IgD-negative memory B cell (primary cell): ENCODE data around the gene NLGN1. TPM values are rescaled to one million over a fixed set of nuclear protein-coding genes. Genes with fewer than 3 reads are reported as not detected.

ENCODE experiments used
- H3K27ac Mint-ChIP-seq, 3 donors: one replicate each; pipeline ENCODE4 v1.8.0; 2020 to 2022; ENCODE audit warnings: mild to moderate bottlenecking in 3 of 3, mixed read lengths in 3 of 3, moderate library complexity in 1 of 3
- H3K27me3 Mint-ChIP-seq: one replicate; pipeline ENCODE4 v1.8.0; 2021; ENCODE audit warnings: mixed read lengths
- H3K36me3 Mint-ChIP-seq: one replicate; pipeline ENCODE4 v1.8.0; 2020; ENCODE audit warnings: mild to moderate bottlenecking, mixed read lengths
- H3K4me1 Mint-ChIP-seq, 3 donors: one replicate each; pipeline ENCODE4 v1.8.0; 2020 to 2022; ENCODE audit warnings: mixed read lengths in 3 of 3, mild to moderate bottlenecking in 1 of 3
- H3K4me3 Mint-ChIP-seq, 4 donors: one replicate each; pipeline ENCODE4 v1.8.0; 2020 to 2022; ENCODE audit warnings: mild to moderate bottlenecking in 4 of 4, mixed read lengths in 4 of 4, moderate library complexity in 3 of 4
- H3K9me3 Mint-ChIP-seq, 3 donors: one replicate each; pipeline ENCODE4 v1.8.0; 2020 to 2021; ENCODE audit warnings: mixed read lengths in 3 of 3, mild to moderate bottlenecking in 1 of 3
- polyA plus RNA-seq: library from polyadenylated mRNA; unstranded; fragments of 300-500 nt; fragmentation: Illumina TruSeq; gene quantifications from one replicate; pipeline ENCODE4 v1.2.3, GENCODE V29; 2021

The NLGN1 gene
- polyA plus RNA-seq, 1 donor from 2014 or later: not detected

- Mint-ChIP-seq H3K9me3 (peaks cover 0 to 6% (median 2%) of the 10 kb centered on the region in 3 donors), H3K27me3 (no peaks in the 10 kb centered on the region), H3K36me3 (no peaks in the 10 kb centered on the region), H3K4me1 (no peaks in the 10 kb centered on the region), H3K27ac (no peak overlapping the region), H3K4me3 (no peak overlapping the region)
These were observed 398.9 kb downstream of the NLGN1 start for GRCh38 chr3:173796405-173796804.

GRCh38 chr3:173796890-173797289 lies 399.3 kb downstream of the NLGN1 start:
- Mint-ChIP-seq H3K9me3 (peaks cover 0 to 6% (median 2%) of the 10 kb centered on the region in 3 donors), H3K4me3 (no peak overlapping the region), H3K27ac (no peak overlapping the region), H3K27me3 (no peaks in the 10 kb centered on the region), H3K36me3 (no peaks in the 10 kb centered on the region), H3K4me1 (no peaks in the 10 kb centered on the region)

- Mint-ChIP-seq H3K36me3 (no peaks in the 10 kb centered on the region), H3K4me1 (no peaks in the 10 kb centered on the region), H3K27ac (no peak overlapping the region), H3K9me3 (peaks cover 0 to 2% (median 0%) of the 10 kb centered on the region in 3 donors), H3K4me3 (no peak overlapping the region), H3K27me3 (no peaks in the 10 kb centered on the region)
These were observed 401.7 kb downstream of the NLGN1 start for GRCh38 chr3:173799060-173799816.

- Mint-ChIP-seq H3K27me3 (no peaks in the 10 kb centered on the region), H3K36me3 (no peaks in the 10 kb centered on the region), H3K27ac (no peak overlapping the region), H3K9me3 (no peaks in the 10 kb centered on the region), H3K4me3 (no peak overlapping the region), H3K4me1 (no peaks in the 10 kb centered on the region)
These were observed 402.6 kb downstream of the NLGN1 start for GRCh38 chr3:173800154-173800553.

GRCh38 chr3:173814809-173815208 lies 417.3 kb downstream of the NLGN1 start:
- Mint-ChIP-seq H3K9me3 (peaks cover 0 to 6% (median 6%) of the 10 kb centered on the region in 3 donors), H3K4me3 (no peak overlapping the region), H3K36me3 (no peaks in the 10 kb centered on the region), H3K27me3 (no peaks in the 10 kb centered on the region), H3K4me1 (no peaks in the 10 kb centered on the region), H3K27ac (no peak overlapping the region)

GRCh38 chr3:173819368-173819767 lies 421.8 kb downstream of the NLGN1 start:
- no peak overlapping the region for H3K4me3 Mint-ChIP-seq
- peaks cover 0 to 6% (median 6%) of the 10 kb centered on the region in 3 donors for H3K9me3 Mint-ChIP-seq
- no peaks in the 10 kb centered on the region for H3K27me3 Mint-ChIP-seq
- H3K27ac Mint-ChIP-seq: no peak overlapping the region
- no peaks in the 10 kb centered on the region for H3K4me1 Mint-ChIP-seq
- H3K36me3 Mint-ChIP-seq: no peaks in the 10 kb centered on the region

- Mint-ChIP-seq H3K36me3 (no peaks in the 10 kb centered on the region), H3K4me3 (no peak overlapping the region), H3K4me1 (no peaks in the 10 kb centered on the region), H3K9me3 (peaks cover 0 to 3% (median 2%) of the 10 kb centered on the region in 3 donors), H3K27ac (no peak overlapping the region), H3K27me3 (no peaks in the 10 kb centered on the region)
These were observed 426.4 kb downstream of the NLGN1 start for GRCh38 chr3:173823911-173824460.

GRCh38 chr3:173825730-173826129 lies 428.2 kb downstream of the NLGN1 start:
- Mint-ChIP-seq H3K4me1 (no peaks in the 10 kb centered on the region), H3K4me3 (no peak overlapping the region), H3K36me3 (no peaks in the 10 kb centered on the region), H3K27ac (no peak overlapping the region), H3K9me3 (peaks cover 0 to 3% (median 2%) of the 10 kb centered on the region in 3 donors), H3K27me3 (no peaks in the 10 kb centered on the region)

- no peak overlapping the region for H3K4me3 Mint-ChIP-seq
- no peaks in the 10 kb centered on the region for H3K36me3 Mint-ChIP-seq
- no peaks in the 10 kb centered on the region for H3K4me1 Mint-ChIP-seq
- no peaks in the 10 kb centered on the region for H3K27me3 Mint-ChIP-seq
- H3K9me3 Mint-ChIP-seq: peaks cover 0 to 3% (median 2%) of the 10 kb centered on the region in 3 donors
- no peak overlapping the region for H3K27ac Mint-ChIP-seq
These were observed 428.9 kb downstream of the NLGN1 start for GRCh38 chr3:173826416-173826815.

GRCh38 chr3:173826901-173827609 lies 429.5 kb downstream of the NLGN1 start:
- Mint-ChIP-seq H3K4me3 (no peak overlapping the region), H3K27ac (no peak overlapping the region), H3K9me3 (peaks cover 0 to 3% (median 2%) of the 10 kb centered on the region in 3 donors), H3K36me3 (no peaks in the 10 kb centered on the region), H3K27me3 (no peaks in the 10 kb centered on the region), H3K4me1 (no peaks in the 10 kb centered on the region)

GRCh38 chr3:173838644-173839043 lies 441.1 kb downstream of the NLGN1 start:
- Mint-ChIP-seq H3K4me3 (no peak overlapping the region), H3K27ac (no peak overlapping the region), H3K27me3 (no peaks in the 10 kb centered on the region), H3K9me3 (peaks cover 2 to 12% (median 3%) of the 10 kb centered on the region in 3 donors), H3K4me1 (no peaks in the 10 kb centered on the region), H3K36me3 (no peaks in the 10 kb centered on the region)

GRCh38 chr3:173839859-173840258 lies 442.3 kb downstream of the NLGN1 start:
- H3K4me1 Mint-ChIP-seq: no peaks in the 10 kb centered on the region
- H3K27ac Mint-ChIP-seq: no peak overlapping the region
- H3K4me3 Mint-ChIP-seq: no peak overlapping the region
- no peaks in the 10 kb centered on the region for H3K27me3 Mint-ChIP-seq
- H3K36me3 Mint-ChIP-seq: no peaks in the 10 kb centered on the region
- H3K9me3 Mint-ChIP-seq: peaks cover 2 to 10% (median 3%) of the 10 kb centered on the region in 3 donors

- no peak overlapping the region for H3K4me3 Mint-ChIP-seq
These were observed 443.8 kb downstream of the NLGN1 start for GRCh38 chr3:173841334-173841733.

GRCh38 chr3:173843060-173843459 lies 445.5 kb downstream of the NLGN1 start:
- Mint-ChIP-seq H3K4me3 (no peak overlapping the region), H3K27ac (no peak overlapping the region), H3K4me1 (no peaks in the 10 kb centered on the region), H3K27me3 (no peaks in the 10 kb centered on the region), H3K9me3 (peaks cover 4 to 6% (median 5%) of the 10 kb centered on the region in 3 donors), H3K36me3 (no peaks in the 10 kb centered on the region)

More at GRCh38 chr3:173841334-173841733, 443.8 kb downstream of the NLGN1 start:
- no peaks in the 10 kb centered on the region for H3K4me1 Mint-ChIP-seq
- no peaks in the 10 kb centered on the region for H3K27me3 Mint-ChIP-seq
- peaks cover 3 to 9% (median 5%) of the 10 kb centered on the region in 3 donors for H3K9me3 Mint-ChIP-seq
- no peak overlapping the region for H3K27ac Mint-ChIP-seq
- no peaks in the 10 kb centered on the region for H3K36me3 Mint-ChIP-seq

- H3K27me3 Mint-ChIP-seq: no peaks in the 10 kb centered on the region
- peaks cover 3 to 6% (median 4%) of the 10 kb centered on the region in 3 donors for H3K9me3 Mint-ChIP-seq
- H3K4me3 Mint-ChIP-seq: no peak overlapping the region
- H3K4me1 Mint-ChIP-seq: no peaks in the 10 kb centered on the region
- no peaks in the 10 kb centered on the region for H3K36me3 Mint-ChIP-seq
- no peak overlapping the region for H3K27ac Mint-ChIP-seq
These were observed 449.0 kb downstream of the NLGN1 start for GRCh38 chr3:173846584-173846983.
